Brain microvascular endothelial cell (primary cell): Measurements from ENCODE around the gene TMEM232.

Experiments used
- DNase-seq: peaks from one replicate; pipeline ENCODE4 v3.0.0-alpha.2; 2020
- H3K27ac ChIP-seq: fragments of 250-450 bp; sonication (Bioruptor Pico); 2 replicates; pipeline ENCODE4 v1.5.1; 2020; ENCODE audit warnings: mild to moderate bottlenecking, moderate library complexity
- H3K27me3 ChIP-seq: fragments of 250-450 bp; sonication (Bioruptor Pico); replicated peaks from 2 replicates; pipeline ENCODE4 v1.5.1; 2020; ENCODE audit warnings: mild to moderate bottlenecking
- H3K36me3 ChIP-seq: fragments of 250-450 bp; sonication (Bioruptor Pico); replicated peaks from 2 replicates; pipeline ENCODE4 v1.5.1; 2020; ENCODE audit warnings: mild to moderate bottlenecking
- H3K4me3 ChIP-seq: 2 replicates; pipeline ENCODE4 v1.5.1; 2011; ENCODE audit warnings: low read depth, mild to moderate bottlenecking, control low read depth, low read length, moderate library complexity
- in situ Hi-C: cut with HindIII; loops from 2 replicates; pipeline ENCODE4 v1.10.0; 2017; ENCODE audit warnings: low sequenced_read_pairs, low pct_ligation_motif_present
- TF ChIP-seq, protein P1 (sequence below): IDR thresholded peaks from 2 replicates; pipeline ENCODE4 v1.5.1; 2011; ENCODE audit warnings: low read depth, mild to moderate bottlenecking, moderate library complexity, low read length, control low read depth, inconsistent platforms; ENCODE audit errors: missing control alignments

TMEM232 gene

DNA sequence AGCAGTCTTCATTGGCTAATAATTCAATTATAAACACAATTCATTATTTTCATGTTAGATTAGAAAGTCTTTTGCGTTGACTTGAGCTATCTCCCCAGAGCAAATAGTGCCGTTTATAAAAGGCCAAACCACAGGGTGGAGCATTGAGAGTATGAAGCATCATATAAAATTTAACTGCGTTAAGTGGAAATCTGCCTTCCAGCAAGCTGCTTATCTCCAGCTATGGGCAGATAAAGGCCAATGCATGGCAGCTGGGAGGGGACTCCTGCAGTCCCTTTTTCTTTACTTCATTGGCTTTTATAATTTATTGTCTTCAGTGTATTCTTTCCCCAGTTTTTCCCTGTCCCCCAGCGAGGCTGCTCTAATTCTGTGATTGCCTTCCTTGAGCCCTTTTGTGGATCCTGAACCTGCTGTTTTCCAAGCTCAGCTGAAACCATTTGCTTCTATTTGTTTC lies 113.7 kb downstream of the TMEM232 start:
- TF ChIP-seq, protein P1, sequence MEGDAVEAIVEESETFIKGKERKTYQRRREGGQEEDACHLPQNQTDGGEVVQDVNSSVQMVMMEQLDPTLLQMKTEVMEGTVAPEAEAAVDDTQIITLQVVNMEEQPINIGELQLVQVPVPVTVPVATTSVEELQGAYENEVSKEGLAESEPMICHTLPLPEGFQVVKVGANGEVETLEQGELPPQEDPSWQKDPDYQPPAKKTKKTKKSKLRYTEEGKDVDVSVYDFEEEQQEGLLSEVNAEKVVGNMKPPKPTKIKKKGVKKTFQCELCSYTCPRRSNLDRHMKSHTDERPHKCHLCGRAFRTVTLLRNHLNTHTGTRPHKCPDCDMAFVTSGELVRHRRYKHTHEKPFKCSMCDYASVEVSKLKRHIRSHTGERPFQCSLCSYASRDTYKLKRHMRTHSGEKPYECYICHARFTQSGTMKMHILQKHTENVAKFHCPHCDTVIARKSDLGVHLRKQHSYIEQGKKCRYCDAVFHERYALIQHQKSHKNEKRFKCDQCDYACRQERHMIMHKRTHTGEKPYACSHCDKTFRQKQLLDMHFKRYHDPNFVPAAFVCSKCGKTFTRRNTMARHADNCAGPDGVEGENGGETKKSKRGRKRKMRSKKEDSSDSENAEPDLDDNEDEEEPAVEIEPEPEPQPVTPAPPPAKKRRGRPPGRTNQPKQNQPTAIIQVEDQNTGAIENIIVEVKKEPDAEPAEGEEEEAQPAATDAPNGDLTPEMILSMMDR = no peak
- Histone ChIP-seq H3K36me3 (no peaks in the 10 kb centered on the region), H3K27me3 (no peaks in the 10 kb centered on the region), H3K27ac (no peak overlapping the region), H3K4me3 (no peak overlapping the region)
- DNase-seq = no peak
- in situ Hi-C loops = no loop called here

DNA sequence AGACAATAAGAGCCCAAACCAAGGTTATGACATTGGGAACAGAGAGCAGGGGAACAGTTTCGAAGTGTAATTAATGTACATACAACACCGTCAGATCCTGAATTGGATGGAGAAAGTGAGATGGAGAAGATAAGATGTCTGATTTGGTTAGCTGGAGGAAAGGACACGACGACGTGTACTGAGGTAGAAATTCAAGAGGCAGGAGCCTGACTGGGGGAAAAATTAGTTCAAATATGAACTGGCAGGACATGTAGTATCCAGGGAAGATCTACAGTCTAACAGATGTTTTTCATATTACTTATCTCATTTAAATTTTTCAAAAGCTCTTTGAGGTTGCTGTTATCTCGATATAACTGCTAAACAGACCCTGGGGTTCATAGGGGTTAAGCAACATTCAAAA lies 114.7 kb downstream of the TMEM232 start:
- Histone ChIP-seq H3K4me3 (no peak overlapping the region), H3K27ac (no peak overlapping the region), H3K36me3 (no peaks in the 10 kb centered on the region), H3K27me3 (no peaks in the 10 kb centered on the region)
- no peak for DNase-seq
- in situ Hi-C loops = no loop called here
- TF ChIP-seq, protein P1 = no peak

DNA sequence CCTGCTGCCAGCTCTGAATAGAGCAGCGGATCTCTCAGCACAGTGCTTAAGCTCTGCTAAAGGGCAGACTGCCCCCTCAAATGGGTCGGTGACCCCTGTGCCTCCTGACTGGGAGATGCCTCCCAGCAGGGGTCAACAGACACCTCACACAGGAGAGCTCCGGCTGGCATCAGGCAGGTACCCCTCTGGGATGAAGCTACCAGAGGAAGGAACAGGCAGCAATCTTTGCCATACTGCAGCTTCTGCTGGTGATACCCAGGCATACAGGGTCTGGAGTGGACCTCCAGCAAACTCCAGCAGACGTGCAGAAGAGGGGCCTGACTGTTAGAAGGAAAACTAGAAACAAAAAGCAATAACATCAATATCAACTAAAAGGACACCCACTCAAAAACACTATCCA lies 131.6 kb downstream of the TMEM232 start:
- no peak overlapping the region for H3K4me3 ChIP-seq
- no peaks in the 10 kb centered on the region for H3K27me3 ChIP-seq
- DNase-seq = no peak
- no peaks in the 10 kb centered on the region for H3K36me3 ChIP-seq
- H3K27ac ChIP-seq = no peak overlapping the region
- in situ Hi-C loops = no loop called here
- TF ChIP-seq, protein P1 = no peak

DNA sequence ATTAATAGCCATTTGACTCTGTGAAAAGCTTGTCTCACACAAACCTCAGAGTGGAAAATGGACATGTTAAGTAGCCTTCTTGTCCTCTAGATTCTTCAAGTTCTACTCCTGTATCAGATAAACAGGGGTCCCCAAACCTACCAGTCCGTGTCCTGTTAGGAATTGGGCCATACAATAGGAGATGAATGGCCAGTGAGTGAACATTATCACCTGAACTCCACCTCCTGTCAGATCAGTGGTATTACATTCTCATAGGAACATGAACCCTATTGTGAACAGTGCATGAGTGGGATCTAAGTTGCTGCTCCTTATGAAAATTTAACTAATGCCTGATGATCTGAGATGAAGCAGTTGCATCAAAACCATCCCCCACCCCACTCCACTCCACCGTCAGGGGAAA lies 136.3 kb downstream of the TMEM232 start:
- TF ChIP-seq, protein P1 = peak; percentile 69
- no peak overlapping the region for H3K27ac ChIP-seq
- H3K27me3 ChIP-seq = no peaks in the 10 kb centered on the region
- no peak overlapping the region for H3K4me3 ChIP-seq
- in situ Hi-C loops = no loop called here
- H3K36me3 ChIP-seq = no peaks in the 10 kb centered on the region
- DNase-seq = peak; percentile 11

DNA sequence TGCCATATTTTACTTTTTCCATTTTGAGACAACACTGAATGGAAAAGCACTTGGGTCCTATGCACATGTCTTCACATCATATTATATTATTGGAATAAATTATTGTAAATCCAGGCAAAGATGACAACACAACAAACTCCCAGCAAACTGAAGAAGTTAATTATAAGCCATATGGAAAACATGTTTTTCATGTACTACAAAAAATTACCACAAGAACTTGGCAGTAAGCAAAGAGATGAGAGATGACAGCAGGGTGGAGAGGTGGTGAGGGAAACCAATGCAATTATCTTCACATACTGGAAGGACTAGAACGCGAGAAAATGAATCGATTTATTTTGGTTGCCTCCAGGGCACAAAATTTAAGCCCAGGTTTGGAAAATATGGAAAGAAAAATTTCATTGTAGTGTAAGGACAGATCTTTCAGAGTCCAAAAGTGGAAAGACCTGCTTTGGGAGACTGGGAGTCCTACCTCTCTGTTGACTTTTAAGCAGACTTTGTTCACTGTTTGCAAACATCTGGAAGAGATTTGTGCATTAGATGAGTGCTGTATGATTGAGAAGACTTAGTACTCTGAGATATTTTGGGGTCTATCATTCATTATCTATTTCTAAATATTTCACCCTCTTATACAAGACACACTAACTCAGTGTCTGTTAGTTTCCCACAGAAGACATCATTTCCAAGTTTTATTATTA lies 138.0 kb downstream of the TMEM232 start:
- no peaks in the 10 kb centered on the region for H3K27me3 ChIP-seq
- no peak overlapping the region for H3K27ac ChIP-seq
- DNase-seq = no peak
- H3K36me3 ChIP-seq = no peaks in the 10 kb centered on the region
- H3K4me3 ChIP-seq = no peak overlapping the region
- TF ChIP-seq, protein P1 = no peak
- in situ Hi-C loops = no loop called here

DNA sequence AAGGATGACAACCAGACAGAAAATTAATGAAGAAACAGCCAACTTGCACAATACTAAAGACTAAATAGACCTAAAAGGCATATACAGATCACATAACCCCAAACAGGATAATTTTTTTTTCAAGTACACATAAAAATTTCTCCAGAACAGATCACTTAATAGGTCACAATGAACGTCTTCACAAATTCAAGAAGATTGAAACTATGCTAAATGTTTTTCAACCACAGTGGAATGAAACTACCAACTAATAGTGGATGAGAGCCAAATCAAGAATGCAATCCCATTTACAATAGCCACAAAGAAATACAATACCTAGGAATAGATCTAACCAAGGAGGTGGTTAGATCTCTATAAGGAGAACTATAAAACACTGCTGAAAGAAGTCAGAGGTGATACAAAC lies 145.8 kb downstream of the TMEM232 start:
- H3K27ac ChIP-seq = no peak overlapping the region
- in situ Hi-C loops = no loop called here
- H3K27me3 ChIP-seq = no peaks in the 10 kb centered on the region
- no peak overlapping the region for H3K4me3 ChIP-seq
- no peaks in the 10 kb centered on the region for H3K36me3 ChIP-seq
- DNase-seq = no peak
- TF ChIP-seq, protein P1 = no peak
